Measurements from ENCODE around the gene PSMG4. TPM values are rescaled to one million over a fixed set of nuclear protein-coding genes. Genes with fewer than 3 reads are reported as not detected.

The PSMG4 gene
- total and polyA plus RNA-seq, 2 of the 8 experiments (the other 6 are each of a cell fraction or from before 2014, with no cell fraction given), result 40.6 to 113 TPM

GRCh38 chr6:3278691-3279090, 19.9 kb downstream of the PSMG4 start (continued):
- TF ChIP-seq, protein P1, sequence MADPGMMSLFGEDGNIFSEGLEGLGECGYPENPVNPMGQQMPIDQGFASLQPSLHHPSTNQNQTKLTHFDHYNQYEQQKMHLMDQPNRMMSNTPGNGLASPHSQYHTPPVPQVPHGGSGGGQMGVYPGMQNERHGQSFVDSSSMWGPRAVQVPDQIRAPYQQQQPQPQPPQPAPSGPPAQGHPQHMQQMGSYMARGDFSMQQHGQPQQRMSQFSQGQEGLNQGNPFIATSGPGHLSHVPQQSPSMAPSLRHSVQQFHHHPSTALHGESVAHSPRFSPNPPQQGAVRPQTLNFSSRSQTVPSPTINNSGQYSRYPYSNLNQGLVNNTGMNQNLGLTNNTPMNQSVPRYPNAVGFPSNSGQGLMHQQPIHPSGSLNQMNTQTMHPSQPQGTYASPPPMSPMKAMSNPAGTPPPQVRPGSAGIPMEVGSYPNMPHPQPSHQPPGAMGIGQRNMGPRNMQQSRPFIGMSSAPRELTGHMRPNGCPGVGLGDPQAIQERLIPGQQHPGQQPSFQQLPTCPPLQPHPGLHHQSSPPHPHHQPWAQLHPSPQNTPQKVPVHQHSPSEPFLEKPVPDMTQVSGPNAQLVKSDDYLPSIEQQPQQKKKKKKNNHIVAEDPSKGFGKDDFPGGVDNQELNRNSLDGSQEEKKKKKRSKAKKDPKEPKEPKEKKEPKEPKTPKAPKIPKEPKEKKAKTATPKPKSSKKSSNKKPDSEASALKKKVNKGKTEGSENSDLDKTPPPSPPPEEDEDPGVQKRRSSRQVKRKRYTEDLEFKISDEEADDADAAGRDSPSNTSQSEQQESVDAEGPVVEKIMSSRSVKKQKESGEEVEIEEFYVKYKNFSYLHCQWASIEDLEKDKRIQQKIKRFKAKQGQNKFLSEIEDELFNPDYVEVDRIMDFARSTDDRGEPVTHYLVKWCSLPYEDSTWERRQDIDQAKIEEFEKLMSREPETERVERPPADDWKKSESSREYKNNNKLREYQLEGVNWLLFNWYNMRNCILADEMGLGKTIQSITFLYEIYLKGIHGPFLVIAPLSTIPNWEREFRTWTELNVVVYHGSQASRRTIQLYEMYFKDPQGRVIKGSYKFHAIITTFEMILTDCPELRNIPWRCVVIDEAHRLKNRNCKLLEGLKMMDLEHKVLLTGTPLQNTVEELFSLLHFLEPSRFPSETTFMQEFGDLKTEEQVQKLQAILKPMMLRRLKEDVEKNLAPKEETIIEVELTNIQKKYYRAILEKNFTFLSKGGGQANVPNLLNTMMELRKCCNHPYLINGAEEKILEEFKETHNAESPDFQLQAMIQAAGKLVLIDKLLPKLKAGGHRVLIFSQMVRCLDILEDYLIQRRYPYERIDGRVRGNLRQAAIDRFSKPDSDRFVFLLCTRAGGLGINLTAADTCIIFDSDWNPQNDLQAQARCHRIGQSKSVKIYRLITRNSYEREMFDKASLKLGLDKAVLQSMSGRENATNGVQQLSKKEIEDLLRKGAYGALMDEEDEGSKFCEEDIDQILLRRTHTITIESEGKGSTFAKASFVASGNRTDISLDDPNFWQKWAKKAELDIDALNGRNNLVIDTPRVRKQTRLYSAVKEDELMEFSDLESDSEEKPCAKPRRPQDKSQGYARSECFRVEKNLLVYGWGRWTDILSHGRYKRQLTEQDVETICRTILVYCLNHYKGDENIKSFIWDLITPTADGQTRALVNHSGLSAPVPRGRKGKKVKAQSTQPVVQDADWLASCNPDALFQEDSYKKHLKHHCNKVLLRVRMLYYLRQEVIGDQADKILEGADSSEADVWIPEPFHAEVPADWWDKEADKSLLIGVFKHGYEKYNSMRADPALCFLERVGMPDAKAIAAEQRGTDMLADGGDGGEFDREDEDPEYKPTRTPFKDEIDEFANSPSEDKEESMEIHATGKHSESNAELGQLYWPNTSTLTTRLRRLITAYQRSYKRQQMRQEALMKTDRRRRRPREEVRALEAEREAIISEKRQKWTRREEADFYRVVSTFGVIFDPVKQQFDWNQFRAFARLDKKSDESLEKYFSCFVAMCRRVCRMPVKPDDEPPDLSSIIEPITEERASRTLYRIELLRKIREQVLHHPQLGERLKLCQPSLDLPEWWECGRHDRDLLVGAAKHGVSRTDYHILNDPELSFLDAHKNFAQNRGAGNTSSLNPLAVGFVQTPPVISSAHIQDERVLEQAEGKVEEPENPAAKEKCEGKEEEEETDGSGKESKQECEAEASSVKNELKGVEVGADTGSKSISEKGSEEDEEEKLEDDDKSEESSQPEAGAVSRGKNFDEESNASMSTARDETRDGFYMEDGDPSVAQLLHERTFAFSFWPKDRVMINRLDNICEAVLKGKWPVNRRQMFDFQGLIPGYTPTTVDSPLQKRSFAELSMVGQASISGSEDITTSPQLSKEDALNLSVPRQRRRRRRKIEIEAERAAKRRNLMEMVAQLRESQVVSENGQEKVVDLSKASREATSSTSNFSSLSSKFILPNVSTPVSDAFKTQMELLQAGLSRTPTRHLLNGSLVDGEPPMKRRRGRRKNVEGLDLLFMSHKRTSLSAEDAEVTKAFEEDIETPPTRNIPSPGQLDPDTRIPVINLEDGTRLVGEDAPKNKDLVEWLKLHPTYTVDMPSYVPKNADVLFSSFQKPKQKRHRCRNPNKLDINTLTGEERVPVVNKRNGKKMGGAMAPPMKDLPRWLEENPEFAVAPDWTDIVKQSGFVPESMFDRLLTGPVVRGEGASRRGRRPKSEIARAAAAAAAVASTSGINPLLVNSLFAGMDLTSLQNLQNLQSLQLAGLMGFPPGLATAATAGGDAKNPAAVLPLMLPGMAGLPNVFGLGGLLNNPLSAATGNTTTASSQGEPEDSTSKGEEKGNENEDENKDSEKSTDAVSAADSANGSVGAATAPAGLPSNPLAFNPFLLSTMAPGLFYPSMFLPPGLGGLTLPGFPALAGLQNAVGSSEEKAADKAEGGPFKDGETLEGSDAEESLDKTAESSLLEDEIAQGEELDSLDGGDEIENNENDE (IDR thresholded peaks at IDR 0.05; ENCODE audit: insufficient replicate concordance, low read length), result no peak

Data from H1 (cell line).